GM12865 (cell line): Measurements from ENCODE around the gene ZNF565.
"Not testable (repeated sequence)": the region's sequence is repeated elsewhere in the genome, so short reads cannot be mapped to it uniquely, and the experiment has no call there.

Experiments
- DNase-seq: peaks from one replicate; pipeline ENCODE4 v3.0.0; 2010; ENCODE audit warnings: low read depth
- H3K4me3 ChIP-seq: 2 replicates; pipeline ENCODE4 v1.5.1; 2011; ENCODE audit warnings: mild to moderate bottlenecking, low read depth, low read length, control low read depth
- TF ChIP-seq, protein P1 (sequence below): IDR thresholded peaks from 2 replicates; pipeline ENCODE4 v1.5.1; 2011; ENCODE audit warnings: low read length, control low read depth, low read depth, inconsistent platforms; ENCODE audit not compliant: insufficient read depth; ENCODE audit errors: missing control alignments

ZNF565 gene

DNA sequence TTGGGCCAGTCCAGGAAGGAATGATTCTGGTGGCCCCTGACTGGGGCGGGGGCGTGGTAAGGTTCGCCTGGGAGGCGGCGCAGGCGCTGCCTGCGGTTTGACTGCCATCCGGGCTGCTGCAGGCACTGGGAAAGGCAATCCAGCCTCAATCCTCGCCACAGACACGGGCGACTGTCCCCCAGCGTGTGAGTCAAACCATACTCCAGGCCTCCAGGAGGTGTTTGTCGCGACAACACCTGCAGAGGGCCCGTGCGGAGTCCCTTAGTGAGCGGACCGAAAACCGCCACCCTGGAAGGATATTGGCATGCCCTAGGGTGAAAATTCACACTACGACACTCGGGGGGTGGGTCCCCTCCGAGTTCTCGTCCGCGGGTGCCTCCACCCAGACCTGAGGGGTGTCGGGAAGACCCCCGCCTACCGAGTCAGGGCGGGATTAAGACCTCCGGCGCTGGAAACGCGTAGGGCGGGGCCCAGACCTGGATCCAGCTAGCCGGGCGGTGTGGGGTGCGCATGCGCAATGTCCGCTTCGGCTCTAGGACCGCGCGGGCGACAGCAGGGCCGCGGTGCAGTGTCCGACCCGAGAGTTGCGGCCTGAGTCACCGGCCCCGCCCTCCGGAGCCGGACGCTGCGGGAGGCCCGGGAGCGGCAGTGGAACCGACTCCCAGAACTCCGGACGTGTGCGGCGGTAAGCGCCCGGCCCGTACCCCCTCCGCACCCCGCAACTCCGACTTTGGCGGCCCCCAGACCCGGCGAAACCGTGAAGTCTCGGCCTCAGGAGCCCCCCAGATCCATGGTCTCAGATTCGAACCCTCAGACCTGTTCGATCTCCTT lies 74.8 kb downstream of the ZNF565 start, which contains the start of gene CAPNS1:
Gene CAPNS1, plus strand, starts transcription at position 594 of the 831 bp plus-strand sequence. CDS start 946 bp downstream, outside the sequence.
- DNase-seq = peak; percentile 98
- TF ChIP-seq, protein P1, sequence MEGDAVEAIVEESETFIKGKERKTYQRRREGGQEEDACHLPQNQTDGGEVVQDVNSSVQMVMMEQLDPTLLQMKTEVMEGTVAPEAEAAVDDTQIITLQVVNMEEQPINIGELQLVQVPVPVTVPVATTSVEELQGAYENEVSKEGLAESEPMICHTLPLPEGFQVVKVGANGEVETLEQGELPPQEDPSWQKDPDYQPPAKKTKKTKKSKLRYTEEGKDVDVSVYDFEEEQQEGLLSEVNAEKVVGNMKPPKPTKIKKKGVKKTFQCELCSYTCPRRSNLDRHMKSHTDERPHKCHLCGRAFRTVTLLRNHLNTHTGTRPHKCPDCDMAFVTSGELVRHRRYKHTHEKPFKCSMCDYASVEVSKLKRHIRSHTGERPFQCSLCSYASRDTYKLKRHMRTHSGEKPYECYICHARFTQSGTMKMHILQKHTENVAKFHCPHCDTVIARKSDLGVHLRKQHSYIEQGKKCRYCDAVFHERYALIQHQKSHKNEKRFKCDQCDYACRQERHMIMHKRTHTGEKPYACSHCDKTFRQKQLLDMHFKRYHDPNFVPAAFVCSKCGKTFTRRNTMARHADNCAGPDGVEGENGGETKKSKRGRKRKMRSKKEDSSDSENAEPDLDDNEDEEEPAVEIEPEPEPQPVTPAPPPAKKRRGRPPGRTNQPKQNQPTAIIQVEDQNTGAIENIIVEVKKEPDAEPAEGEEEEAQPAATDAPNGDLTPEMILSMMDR = peak; percentile 8
- H3K4me3 ChIP-seq = peak within 1 kb of the TSS; percentile 100

DNA sequence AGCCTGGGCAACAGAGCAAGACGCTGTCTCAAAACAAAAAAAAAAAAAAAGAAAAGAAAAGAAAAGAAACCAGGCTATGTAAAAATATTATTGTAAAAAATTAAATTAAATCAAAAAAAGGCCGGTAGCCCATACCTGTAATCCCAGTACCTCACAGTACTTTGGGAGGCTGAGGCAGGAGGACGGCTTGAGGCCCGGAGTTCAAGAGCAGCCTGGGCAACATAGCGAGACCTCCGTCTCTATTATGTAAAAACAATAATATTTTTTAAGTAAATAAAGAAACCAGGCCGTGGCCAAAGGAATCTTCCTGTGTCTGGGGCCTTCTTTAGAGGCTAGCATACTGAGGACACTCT lies 75.4 kb downstream of the ZNF565 start:
- DNase-seq = no peak
- H3K4me3 ChIP-seq = peak overlapping the region; percentile 100
- TF ChIP-seq, protein P1 = no peak

DNA sequence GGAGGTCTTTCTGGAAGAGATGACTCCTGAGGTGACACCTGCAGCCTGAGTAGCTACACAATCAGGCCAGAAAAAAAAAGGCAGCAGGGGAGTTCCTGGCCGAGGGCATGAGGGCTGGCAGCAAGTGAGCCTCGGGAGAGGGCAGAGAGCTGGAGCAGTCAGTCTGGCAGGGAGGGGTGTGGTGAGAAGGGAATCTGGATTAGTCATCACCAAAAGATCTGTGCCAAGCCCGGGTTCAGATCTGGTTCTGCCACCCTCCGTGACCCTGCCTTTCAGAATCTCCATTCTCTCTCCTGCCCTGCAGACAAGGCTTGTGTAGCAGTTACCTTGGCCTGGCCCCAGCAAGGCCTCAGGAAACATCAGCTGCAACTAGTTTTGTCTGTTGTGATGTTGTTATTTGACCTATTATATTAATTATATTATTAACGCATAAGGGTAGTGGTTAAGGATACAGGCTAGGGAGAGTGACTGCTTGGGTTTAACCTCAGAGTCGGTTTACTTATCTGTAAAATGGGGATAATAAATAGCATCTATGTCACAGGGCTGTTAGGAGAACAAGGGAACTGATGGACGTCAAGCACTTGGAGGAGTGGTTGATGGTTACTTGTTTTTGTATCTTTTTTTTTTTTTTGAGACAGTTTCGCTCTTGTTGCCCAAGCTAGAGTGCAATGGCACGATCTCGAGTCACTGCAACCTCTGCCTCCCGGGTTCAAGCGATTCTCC lies 77.3 kb downstream of the ZNF565 start:
- DNase-seq = no peak
- no peak overlapping the region for H3K4me3 ChIP-seq
- TF ChIP-seq, protein P1 = no peak

DNA sequence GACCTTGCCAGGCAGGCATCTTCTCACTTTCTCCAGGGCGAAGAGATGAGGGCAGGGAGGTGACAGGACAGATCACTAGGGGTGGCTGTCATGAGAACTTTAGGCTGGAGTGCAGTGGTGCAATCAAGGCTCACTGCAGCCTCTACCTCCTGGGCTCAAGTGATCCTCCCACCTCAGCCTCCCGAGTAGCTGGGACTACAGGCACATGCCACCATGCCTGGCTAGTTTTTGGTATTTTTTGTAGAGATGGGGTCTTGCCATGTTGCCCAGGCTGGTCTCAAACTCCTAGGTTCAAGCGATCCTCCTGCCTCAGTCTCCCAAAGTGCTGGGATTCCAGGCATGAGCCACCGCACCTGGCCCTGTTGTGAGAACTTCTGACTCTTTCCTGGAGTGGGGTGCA lies 79.6 kb downstream of the ZNF565 start:
- not testable (repeated sequence) for H3K4me3 ChIP-seq, DNase-seq
